H9 (cell line): ENCODE measurements around the gene TMEM183A. TPM values are rescaled to one million over a fixed set of nuclear protein-coding genes. Genes with fewer than 3 reads are reported as not detected.

Experiments used
- DNase-seq: peaks from one replicate; pipeline ENCODE4 v3.0.0-alpha.2; 2017
- H2AFZ ChIP-seq: one replicate; pipeline ENCODE4 v1.6.1; 2013; ENCODE audit warnings: mild to moderate bottlenecking, low read length, control low read depth, moderate library complexity
- H2AK5ac ChIP-seq: 2 replicates; pipeline ENCODE4 v1.6.1; 2013; ENCODE audit warnings: low read length, control low read depth, mixed read lengths; ENCODE audit not compliant: insufficient read length
- H2BK120ac ChIP-seq: one replicate; pipeline ENCODE4 v1.6.1; 2013; ENCODE audit warnings: low read depth, mild to moderate bottlenecking, low read length, control low read depth, inconsistent platforms; ENCODE audit not compliant: poor library complexity, severe bottlenecking
- H2BK12ac ChIP-seq: 2 replicates; pipeline ENCODE4 v1.6.1; 2013; ENCODE audit warnings: low read length, control low read depth, mixed read lengths, low read depth; ENCODE audit not compliant: insufficient read length
- H2BK15ac ChIP-seq: 2 replicates; pipeline ENCODE4 v1.6.1; 2013; ENCODE audit warnings: low read depth, low read length, control low read depth
- H2BK20ac ChIP-seq: one replicate; pipeline ENCODE4 v1.6.1; 2013; ENCODE audit warnings: low read depth, mild to moderate bottlenecking, low read length, control low read depth, inconsistent platforms; ENCODE audit not compliant: poor library complexity, severe bottlenecking
- H2BK5ac ChIP-seq: 2 replicates; pipeline ENCODE4 v1.6.1; 2013; ENCODE audit warnings: low read length, control low read depth, mixed read lengths; ENCODE audit not compliant: insufficient read length
- H3K14ac ChIP-seq: 2 replicates; pipeline ENCODE4 v1.6.1; 2013; ENCODE audit warnings: low read length, control low read depth; ENCODE audit not compliant: insufficient read depth
- H3K18ac ChIP-seq: 2 replicates; pipeline ENCODE4 v1.6.1; 2013; ENCODE audit warnings: low read depth, mild to moderate bottlenecking, mixed read lengths, low read length, control low read depth; ENCODE audit not compliant: insufficient read length
- H3K23ac ChIP-seq: 2 replicates; pipeline ENCODE4 v1.6.1; 2013; ENCODE audit warnings: low read length, control low read depth, mixed read lengths, low read depth; ENCODE audit not compliant: insufficient read length
- H3K23me2 ChIP-seq: 2 replicates; pipeline ENCODE4 v1.6.1; 2013; ENCODE audit warnings: low read depth, mild to moderate bottlenecking, mixed read lengths, low read length, control low read depth; ENCODE audit not compliant: insufficient read length, poor library complexity, severe bottlenecking
- H3K27ac ChIP-seq: 2 replicates; pipeline ENCODE4 v1.5.1; 2013; ENCODE audit warnings: low read length, control low read depth, mixed read lengths, low read depth; ENCODE audit not compliant: insufficient read length
- H3K27me3 ChIP-seq: 2 replicates; pipeline ENCODE4 v1.6.1; 2013; ENCODE audit warnings: low read length, control low read depth, inconsistent platforms; ENCODE audit not compliant: insufficient read depth
- H3K4ac ChIP-seq: 2 replicates; pipeline ENCODE4 v1.6.1; 2013; ENCODE audit warnings: low read depth, mild to moderate bottlenecking, control low read depth, inconsistent platforms, low read length, moderate library complexity
- H3K4me1 ChIP-seq: 2 replicates; pipeline ENCODE4 v1.6.1; 2013; ENCODE audit warnings: low read length, control low read depth, inconsistent platforms; ENCODE audit not compliant: insufficient read depth
- H3K4me2 ChIP-seq: 2 replicates; pipeline ENCODE4 v1.6.1; 2013; ENCODE audit warnings: low read length, control low read depth, mixed read lengths; ENCODE audit not compliant: insufficient read length, insufficient read depth
- H3K56ac ChIP-seq: 2 replicates; pipeline ENCODE4 v1.6.1; 2013; ENCODE audit warnings: low read depth, mild to moderate bottlenecking, mixed read lengths, low read length, control low read depth; ENCODE audit not compliant: insufficient read length
- H3K79me1 ChIP-seq: 2 replicates; pipeline ENCODE4 v1.6.1; 2013; ENCODE audit warnings: low read depth, mild to moderate bottlenecking, moderate library complexity, low read length, control low read depth, inconsistent platforms; ENCODE audit not compliant: insufficient read depth, poor library complexity, severe bottlenecking
- H3K79me2 ChIP-seq: 2 replicates; pipeline ENCODE4 v1.6.1; 2013; ENCODE audit warnings: low read length, control low read depth, inconsistent platforms; ENCODE audit not compliant: insufficient read depth
- H3K9ac ChIP-seq: 2 replicates; pipeline ENCODE4 v1.6.1; 2013; ENCODE audit warnings: low read length, control low read depth, mixed read lengths; ENCODE audit not compliant: insufficient read length; ENCODE audit errors: extremely low read depth
- H3K9me3 ChIP-seq: one replicate; pipeline ENCODE4 v1.6.1; 2013; ENCODE audit warnings: low read depth, low read length, inconsistent platforms; ENCODE audit not compliant: control insufficient read depth
- H3T11ph ChIP-seq: one replicate; pipeline ENCODE4 v1.6.1; 2013; ENCODE audit warnings: mild to moderate bottlenecking, low read length, control low read depth, inconsistent platforms
- H4K20me1 ChIP-seq: one replicate; pipeline ENCODE4 v1.6.1; 2013; ENCODE audit not compliant: control insufficient read depth, insufficient read length, insufficient read depth
- H4K5ac ChIP-seq: 2 replicates; pipeline ENCODE4 v1.6.1; 2013; ENCODE audit warnings: low read depth, mild to moderate bottlenecking, mixed read lengths, low read length, control low read depth; ENCODE audit not compliant: insufficient read length
- H4K8ac ChIP-seq: replicated peaks from 2 replicates; pipeline ENCODE4 v1.6.1; 2013; ENCODE audit warnings: low read length, control low read depth, mixed read lengths, low read depth; ENCODE audit not compliant: insufficient read length
- H4K91ac ChIP-seq: 2 replicates; pipeline ENCODE4 v1.6.1; 2013; ENCODE audit warnings: low read depth, mild to moderate bottlenecking, moderate library complexity, mixed read lengths, low read length, control low read depth; ENCODE audit not compliant: insufficient read length
- H3K27ac Mint-ChIP-seq, 3 experiments: 2 replicates in 2 of 3; 3 replicates in 1 of 3; pipeline ENCODE4 v1.8.0; 2020 to 2021; ENCODE audit warnings: mixed read lengths in 3 of 3, mild to moderate bottlenecking in 1 of 3, moderate library complexity in 1 of 3
- H3K27me3 Mint-ChIP-seq: 2 replicates; pipeline ENCODE4 v1.8.0; 2021; ENCODE audit warnings: low read depth, mild to moderate bottlenecking, moderate library complexity, mixed read lengths
- H3K36me3 Mint-ChIP-seq, 3 experiments: 2 replicates in 2 of 3; 3 replicates in 1 of 3; pipeline ENCODE4 v1.8.0; 2020 to 2021; ENCODE audit warnings: low read depth in 3 of 3, mixed read lengths in 3 of 3; ENCODE audit not compliant: insufficient read depth in 1 of 3
- H3K4me1 Mint-ChIP-seq, 2 experiments: 2 replicates each; pipeline ENCODE4 v1.8.0; 2020; ENCODE audit warnings: mixed read lengths in 2 of 2
- H3K4me3 Mint-ChIP-seq, 2 experiments: 2 replicates in 1 of 2; 3 replicates in 1 of 2; pipeline ENCODE4 v1.8.0; 2020 to 2021; ENCODE audit warnings: mild to moderate bottlenecking in 2 of 2, mixed read lengths in 2 of 2, moderate library complexity in 1 of 2
- H3K9me3 Mint-ChIP-seq, 2 experiments: 2 replicates in 1 of 2; 3 replicates in 1 of 2; pipeline ENCODE4 v1.8.0; 2020; ENCODE audit warnings: mild to moderate bottlenecking in 2 of 2, mixed read lengths in 2 of 2, moderate library complexity in 1 of 2
- WGBS: extraction: QIAGEN DNeasy Blood & Tissue Kit; methylation state at CpG from one replicate; pipeline ENCODE4 v1.1.7; 2013; ENCODE audit warnings: missing lambda C conversion rate, low lambda C conversion rate, mixed read lengths; ENCODE audit not compliant: insufficient read length; ENCODE audit errors: extremely low coverage; 5-methylcytosine and 5-hydroxymethylcytosine counted together
- total RNA-seq: library from RNA; stranded (reverse); gene quantifications from 2 replicates; pipeline ENCODE4 v1.2.1, GENCODE V29; 2021
- TF ChIP-seq, protein P1 (sequence below): fragments of 200-600 bp; sonication (generic); conservative IDR thresholded peaks from 3 replicates; pipeline ENCODE4 v1.8.0; 2021; ENCODE audit warnings: antibody characterized with exemption, mild to moderate bottlenecking

The TMEM183A gene
- total RNA-seq, 1 experiment from 2014 or later = 93.4 TPM

- peaks cover 0 to 9% of the 10 kb centered on the region in 2 experiments; a peak in 2 of 4 replicates for H3K4me1 Mint-ChIP-seq
- Histone ChIP-seq H4K8ac (no peak overlapping the region), H4K91ac (no peak overlapping the region), H3K56ac (no peak overlapping the region), H3K18ac (no peak overlapping the region), H3K23me2 (peaks cover 8% of the 10 kb centered on the region), H2AK5ac (no peak overlapping the region), H3K9ac (no peak overlapping the region), H3K79me1 (no peaks in the 10 kb centered on the region), H3K4ac (no peak overlapping the region), H3K4me1 (peaks cover 3% of the 10 kb centered on the region; the same call in 1 of the 2 replicates), H3K27ac (no peak overlapping the region), H3K79me2 (no peaks in the 10 kb centered on the region), H2BK12ac (no peak overlapping the region), H3K27me3 (no peaks in the 10 kb centered on the region; the same call in 1 of the 2 replicates), H3T11ph (no peak overlapping the region), H3K23ac (no peak overlapping the region), H2BK20ac (no peak overlapping the region), H2AFZ (no peak overlapping the region), H3K4me2 (no peak overlapping the region), H2BK15ac (no peak overlapping the region), H4K5ac (no peak overlapping the region), H4K20me1 (no peaks in the 10 kb centered on the region), H3K14ac (no peak overlapping the region), H3K9me3 (no peaks in the 10 kb centered on the region), H2BK120ac (no peak overlapping the region), H2BK5ac (no peak overlapping the region)
- peaks cover 0 to 8% (median 5%) of the 10 kb centered on the region in 3 experiments; a peak in 2 of 7 replicates for H3K36me3 Mint-ChIP-seq
- H3K27ac Mint-ChIP-seq = no peak overlapping the region
- H3K27me3 Mint-ChIP-seq = peaks cover 2% of the 10 kb centered on the region
- DNase-seq = no peak
- no peaks in the 10 kb centered on the region for H3K9me3 Mint-ChIP-seq
- no peak overlapping the region for H3K4me3 Mint-ChIP-seq
- TF ChIP-seq, protein P1, sequence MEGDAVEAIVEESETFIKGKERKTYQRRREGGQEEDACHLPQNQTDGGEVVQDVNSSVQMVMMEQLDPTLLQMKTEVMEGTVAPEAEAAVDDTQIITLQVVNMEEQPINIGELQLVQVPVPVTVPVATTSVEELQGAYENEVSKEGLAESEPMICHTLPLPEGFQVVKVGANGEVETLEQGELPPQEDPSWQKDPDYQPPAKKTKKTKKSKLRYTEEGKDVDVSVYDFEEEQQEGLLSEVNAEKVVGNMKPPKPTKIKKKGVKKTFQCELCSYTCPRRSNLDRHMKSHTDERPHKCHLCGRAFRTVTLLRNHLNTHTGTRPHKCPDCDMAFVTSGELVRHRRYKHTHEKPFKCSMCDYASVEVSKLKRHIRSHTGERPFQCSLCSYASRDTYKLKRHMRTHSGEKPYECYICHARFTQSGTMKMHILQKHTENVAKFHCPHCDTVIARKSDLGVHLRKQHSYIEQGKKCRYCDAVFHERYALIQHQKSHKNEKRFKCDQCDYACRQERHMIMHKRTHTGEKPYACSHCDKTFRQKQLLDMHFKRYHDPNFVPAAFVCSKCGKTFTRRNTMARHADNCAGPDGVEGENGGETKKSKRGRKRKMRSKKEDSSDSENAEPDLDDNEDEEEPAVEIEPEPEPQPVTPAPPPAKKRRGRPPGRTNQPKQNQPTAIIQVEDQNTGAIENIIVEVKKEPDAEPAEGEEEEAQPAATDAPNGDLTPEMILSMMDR = no peak
- WGBS = no CpG with 5 or more reads among the region's 3 CpGs
Measured at GRCh38 chr1:203072911-203073310, 65.7 kb downstream of the TMEM183A start.
